ENCODE data around the gene NHEJ1. TPM values are rescaled to one million over a fixed set of nuclear protein-coding genes. Genes with fewer than 3 reads are reported as not detected.

Gene NHEJ1
- total and polyA plus RNA-seq, 11 donors = 3.7 to 17.0 (median 8.0) TPM

- Histone ChIP-seq H3K36me3 (peaks cover 0 to 65% (median 56%) of the 10 kb centered on the region in 9 donors), H3K4me3 (no peak overlapping the region), H3K9me3 (no peaks in the 10 kb centered on the region), H3K4me1 (peaks cover 5 to 39% (median 16%) of the 10 kb centered on the region in 12 donors), H3K27ac (no peak overlapping the region), H3K27me3 (no peaks in the 10 kb centered on the region)
- no peak for TF ChIP-seq POLR2A (IDR thresholded peaks at IDR 0.05)
- TF ChIP-seq, protein P1, sequence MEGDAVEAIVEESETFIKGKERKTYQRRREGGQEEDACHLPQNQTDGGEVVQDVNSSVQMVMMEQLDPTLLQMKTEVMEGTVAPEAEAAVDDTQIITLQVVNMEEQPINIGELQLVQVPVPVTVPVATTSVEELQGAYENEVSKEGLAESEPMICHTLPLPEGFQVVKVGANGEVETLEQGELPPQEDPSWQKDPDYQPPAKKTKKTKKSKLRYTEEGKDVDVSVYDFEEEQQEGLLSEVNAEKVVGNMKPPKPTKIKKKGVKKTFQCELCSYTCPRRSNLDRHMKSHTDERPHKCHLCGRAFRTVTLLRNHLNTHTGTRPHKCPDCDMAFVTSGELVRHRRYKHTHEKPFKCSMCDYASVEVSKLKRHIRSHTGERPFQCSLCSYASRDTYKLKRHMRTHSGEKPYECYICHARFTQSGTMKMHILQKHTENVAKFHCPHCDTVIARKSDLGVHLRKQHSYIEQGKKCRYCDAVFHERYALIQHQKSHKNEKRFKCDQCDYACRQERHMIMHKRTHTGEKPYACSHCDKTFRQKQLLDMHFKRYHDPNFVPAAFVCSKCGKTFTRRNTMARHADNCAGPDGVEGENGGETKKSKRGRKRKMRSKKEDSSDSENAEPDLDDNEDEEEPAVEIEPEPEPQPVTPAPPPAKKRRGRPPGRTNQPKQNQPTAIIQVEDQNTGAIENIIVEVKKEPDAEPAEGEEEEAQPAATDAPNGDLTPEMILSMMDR (IDR thresholded peaks at IDR 0.05) = no peak
- 78 to 92% (median 87%) methylated on average over 5 of the region's 5 CpGs for WGBS, 4 donors
- intact Hi-C loops (cut with DNase I) = loop anchor here in 1 of 10 donors (2.0 kb wide), 1 partner anchor 24 kb away; no protein-coding TSS in a partner anchor
- no peak for DNase-seq
- no peak for ATAC-seq
Measured at GRCh38 chr2:219180961-219181360, 20.3 kb upstream of the NHEJ1 start.

DNA sequence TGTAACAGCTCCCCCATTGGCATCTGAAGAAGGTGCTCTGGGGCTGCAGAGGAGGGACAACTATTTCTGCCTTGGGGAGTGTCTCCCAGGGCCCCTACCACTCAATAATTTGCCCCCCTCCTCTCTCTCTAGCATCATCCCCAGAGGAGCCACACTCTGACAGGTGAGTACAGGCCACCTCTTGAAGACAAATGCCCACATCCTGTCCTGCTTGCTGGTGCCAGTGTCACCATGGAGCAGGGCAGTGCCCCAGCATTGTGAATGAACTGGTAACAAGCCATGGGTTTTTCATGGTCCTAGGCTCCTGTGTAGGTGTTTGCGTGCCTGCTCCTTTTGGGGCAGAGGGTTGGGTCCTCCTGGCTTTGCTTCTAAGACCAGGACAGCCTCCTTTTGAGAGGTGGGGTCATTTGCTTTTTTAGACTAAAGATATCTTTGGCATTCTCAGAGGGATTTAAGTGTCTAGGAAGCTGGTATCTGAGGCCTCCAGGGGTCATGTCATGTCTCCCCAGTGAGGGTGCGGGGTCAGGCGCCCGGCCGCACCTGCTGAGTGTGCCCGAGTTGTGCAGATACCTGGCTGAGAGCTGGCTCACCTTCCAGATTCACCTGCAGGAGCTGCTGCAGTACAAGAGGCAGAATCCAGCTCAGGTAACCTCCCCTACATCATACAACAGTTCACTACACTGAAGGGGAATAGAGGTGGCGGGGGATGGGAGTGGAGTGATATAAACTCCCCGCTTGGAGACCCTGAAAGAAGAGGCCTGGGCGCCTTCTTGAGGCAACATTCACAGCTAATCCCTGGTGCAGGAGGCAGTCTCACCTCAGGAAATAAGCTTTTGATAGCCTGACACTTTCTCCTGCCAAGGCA lies 19.2 kb upstream of the NHEJ1 start:
- no peak for TF ChIP-seq POLR2A (IDR thresholded peaks at IDR 0.05)
- TF ChIP-seq, protein P1 (IDR thresholded peaks at IDR 0.05) = no peak
- intact Hi-C loops (cut with DNase I) = loop anchor here in 8 of 10 donors (2.0 to 10.0 kb wide), 9 partner anchors 25 to 895 kb away; partner anchors contain the start of genes ABCB6 (in 3 of the 8), DNAJB2 (in 3 of the 8), DNPEP (in 3 of the 8) and ANKZF1 (in 1 of the 8)
- Histone ChIP-seq H3K4me3 (peak overlapping the region in 5 of 12 donors; percentile 86 to 99 (median 99)), H3K36me3 (peaks cover 0 to 63% (median 59%) of the 10 kb centered on the region in 9 donors), H3K9me3 (no peaks in the 10 kb centered on the region), H3K4me1 (peaks cover 5 to 50% (median 25%) of the 10 kb centered on the region in 12 donors), H3K27me3 (no peaks in the 10 kb centered on the region), H3K27ac (no peak overlapping the region)
- WGBS, 4 donors = 87 to 99% (median 96%) methylated on average over 5 to 9 of the region's 9 CpGs
- ATAC-seq (no peak), DNase-seq (no peak)

- intact Hi-C loops (cut with DNase I) = loop anchor here in 8 of 10 donors (1.0 to 10.0 kb wide), 10 partner anchors 18 to 894 kb away; partner anchors contain the start of genes ABCB6 (in 3 of the 8), DNAJB2 (in 3 of the 8), DNPEP (in 3 of the 8) and ZFAND2B (in 2 of the 8)
- ATAC-seq = peak in 2 of 4 donors; percentile 11 to 12
- WGBS, 4 donors = 2 to 9% (median 5%) methylated on average over 20 to 45 of the region's 45 CpGs
Measured at GRCh38 chr2:219178377-219179175, 18.0 kb upstream of the NHEJ1 start.

More at GRCh38 chr2:219178377-219179175, 18.0 kb upstream of the NHEJ1 start:
- Histone ChIP-seq H3K27ac (peak overlapping the region; percentile 96 to 100 (median 98)), H3K36me3 (peaks cover 0 to 63% (median 59%) of the 10 kb centered on the region in 9 donors), H3K4me1 (peaks cover 5 to 58% (median 27%) of the 10 kb centered on the region in 12 donors), H3K9me3 (no peaks in the 10 kb centered on the region), H3K4me3 (peak overlapping the region; percentile 58 to 99 (median 92)), H3K27me3 (no peaks in the 10 kb centered on the region)
- TF ChIP-seq, protein P1 (IDR thresholded peaks at IDR 0.05) = peak in 2 of 12 donors; percentile 1 to 2
- TF ChIP-seq POLR2A (IDR thresholded peaks at IDR 0.05) = no peak
- peak; percentile 56 to 80 (median 63) for DNase-seq

All from heart left ventricle (tissue), 16 donors.